BJ (cell line): ENCODE results near the gene SCAPER. TPM values are rescaled to one million over a fixed set of nuclear protein-coding genes. Genes with fewer than 3 reads are reported as not detected.
"Not testable (repeated sequence)": the region's sequence is repeated elsewhere in the genome, so short reads cannot be mapped to it uniquely, and the experiment has no call there.

Experiments used
- CTCF ChIA-PET: fragments of 350-600 bp; formaldehyde crosslinking; extraction: SDS; loops from one replicate; lab custom pipeline; 2021; ENCODE audit warnings: antibody characterized with exemption, inconsistent platforms; lab: Yijun Ruan, JAX
- POLR2A ChIA-PET: fragments of 300-600 bp; sonication (Branson Sonifier 250); formaldehyde crosslinking; extraction: SDS; loops from one replicate; lab custom pipeline; 2021; ENCODE audit warnings: antibody characterized with exemption; lab: Charles Lee
- DNase-seq: peaks from one replicate; pipeline ENCODE4 v3.0.0-alpha.2; 2011; ENCODE audit warnings: low read depth
- H3K27me3 ChIP-seq: 2 replicates; pipeline ENCODE4 v1.6.0; 2011; ENCODE audit warnings: low read length; ENCODE audit not compliant: control insufficient read depth, insufficient read depth
- H3K36me3 ChIP-seq: 2 replicates; pipeline ENCODE4 v1.5.1; 2011; ENCODE audit warnings: low read length; ENCODE audit not compliant: control insufficient read depth, insufficient read depth
- H3K4me3 ChIP-seq: 2 replicates; pipeline ENCODE4 v1.5.1; 2011; ENCODE audit warnings: low read depth, mild to moderate bottlenecking, control low read depth, low read length
- polyA plus RNA-seq: library from polyadenylated mRNA; depleted of rRNA; stranded (reverse); fragments of >200 nt; gene quantifications from 2 replicates; pipeline ENCODE4 v1.2.3, GENCODE V29; 2011
- TF ChIP-seq, protein P1 (sequence below): IDR thresholded peaks from 2 replicates; pipeline ENCODE4 v1.5.1; 2011; ENCODE audit warnings: low read depth, mild to moderate bottlenecking, control low read depth, inconsistent platforms, low read length, moderate library complexity; ENCODE audit not compliant: insufficient read depth

Gene SCAPER
- polyA plus RNA-seq, 1 experiment = 2.3 TPM

DNA sequence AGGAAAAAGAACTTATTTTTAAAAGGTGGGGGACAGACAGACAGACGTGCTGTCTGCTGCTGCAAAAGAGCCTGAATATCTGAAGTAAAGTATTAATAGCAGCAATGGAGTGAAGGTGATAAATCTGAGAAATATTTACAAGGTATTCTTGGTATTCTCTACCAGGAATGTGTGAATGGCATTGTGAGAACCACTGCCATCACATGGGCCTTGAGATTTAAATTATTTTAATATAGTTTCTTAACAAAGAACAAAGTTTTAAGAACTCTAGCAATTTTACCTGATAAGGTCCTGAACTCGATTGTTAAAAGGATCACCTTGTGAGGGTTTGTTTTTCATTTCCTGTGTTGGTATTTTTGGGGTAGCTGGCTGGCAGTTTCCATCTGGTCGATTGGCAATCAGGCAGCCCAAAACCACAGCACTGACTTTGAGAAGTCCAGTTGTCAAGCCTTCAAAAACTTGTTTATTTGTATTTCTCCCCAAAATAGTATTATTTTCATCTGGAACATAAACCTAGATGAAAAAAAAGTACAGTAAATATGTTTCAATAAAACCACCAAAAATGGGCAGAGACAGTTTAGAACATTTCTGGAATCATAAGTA lies 471.2 kb downstream of the SCAPER start:
- peak; percentile 24 for DNase-seq
- H3K4me3 ChIP-seq = no peak overlapping the region
- TF ChIP-seq, protein P1, sequence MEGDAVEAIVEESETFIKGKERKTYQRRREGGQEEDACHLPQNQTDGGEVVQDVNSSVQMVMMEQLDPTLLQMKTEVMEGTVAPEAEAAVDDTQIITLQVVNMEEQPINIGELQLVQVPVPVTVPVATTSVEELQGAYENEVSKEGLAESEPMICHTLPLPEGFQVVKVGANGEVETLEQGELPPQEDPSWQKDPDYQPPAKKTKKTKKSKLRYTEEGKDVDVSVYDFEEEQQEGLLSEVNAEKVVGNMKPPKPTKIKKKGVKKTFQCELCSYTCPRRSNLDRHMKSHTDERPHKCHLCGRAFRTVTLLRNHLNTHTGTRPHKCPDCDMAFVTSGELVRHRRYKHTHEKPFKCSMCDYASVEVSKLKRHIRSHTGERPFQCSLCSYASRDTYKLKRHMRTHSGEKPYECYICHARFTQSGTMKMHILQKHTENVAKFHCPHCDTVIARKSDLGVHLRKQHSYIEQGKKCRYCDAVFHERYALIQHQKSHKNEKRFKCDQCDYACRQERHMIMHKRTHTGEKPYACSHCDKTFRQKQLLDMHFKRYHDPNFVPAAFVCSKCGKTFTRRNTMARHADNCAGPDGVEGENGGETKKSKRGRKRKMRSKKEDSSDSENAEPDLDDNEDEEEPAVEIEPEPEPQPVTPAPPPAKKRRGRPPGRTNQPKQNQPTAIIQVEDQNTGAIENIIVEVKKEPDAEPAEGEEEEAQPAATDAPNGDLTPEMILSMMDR = no peak
- no peaks in the 10 kb centered on the region for H3K36me3 ChIP-seq
- no peaks in the 10 kb centered on the region for H3K27me3 ChIP-seq
- ChIA-PET POLR2A (no interaction called here), CTCF (no interaction called here)

DNA sequence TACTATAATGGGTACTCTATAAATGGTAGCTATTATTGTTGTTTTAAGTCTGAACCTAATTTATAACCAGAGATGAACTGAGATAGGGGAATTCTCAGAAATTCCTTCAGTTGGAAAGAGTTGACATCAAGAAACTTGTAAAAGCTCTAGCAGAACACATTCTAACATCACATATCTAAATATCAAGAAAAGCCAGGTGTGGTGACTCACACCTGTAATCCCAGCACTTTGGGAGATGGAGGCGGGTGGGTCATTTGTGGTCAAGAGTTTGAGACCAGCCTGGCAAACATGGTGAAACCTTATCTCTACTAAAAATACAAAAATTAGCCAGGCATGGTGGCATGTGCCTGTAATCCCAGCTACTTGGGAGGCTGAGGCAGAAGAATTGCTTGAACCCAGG lies 472.1 kb downstream of the SCAPER start:
- H3K4me3 ChIP-seq, DNase-seq, H3K27me3 ChIP-seq, POLR2A ChIA-PET, H3K36me3 ChIP-seq, CTCF ChIA-PET: not testable (repeated sequence)

DNA sequence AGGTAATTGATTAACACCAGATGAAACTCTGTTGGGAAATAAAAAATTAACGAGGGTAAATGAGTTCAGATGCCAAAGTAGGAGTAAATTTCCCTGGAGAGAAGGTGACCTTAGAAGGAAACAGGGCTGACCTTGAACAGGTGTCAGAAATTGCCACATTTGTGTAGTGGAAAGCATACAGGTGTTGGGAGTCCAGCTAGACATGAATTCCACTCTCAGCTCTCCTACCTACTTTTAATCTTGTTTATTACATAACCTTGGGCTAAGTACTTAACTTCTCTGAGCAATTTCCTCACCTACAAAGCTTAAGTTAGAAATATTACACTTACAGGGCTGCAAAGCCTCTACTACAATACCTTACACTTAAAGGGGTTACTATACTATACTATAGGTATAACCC lies 472.5 kb downstream of the SCAPER start:
- TF ChIP-seq, protein P1 = no peak
- no peaks in the 10 kb centered on the region for H3K36me3 ChIP-seq
- no peaks in the 10 kb centered on the region for H3K27me3 ChIP-seq
- CTCF ChIA-PET = no interaction called here
- POLR2A ChIA-PET = no interaction called here
- no peak overlapping the region for H3K4me3 ChIP-seq
- no peak for DNase-seq

DNA sequence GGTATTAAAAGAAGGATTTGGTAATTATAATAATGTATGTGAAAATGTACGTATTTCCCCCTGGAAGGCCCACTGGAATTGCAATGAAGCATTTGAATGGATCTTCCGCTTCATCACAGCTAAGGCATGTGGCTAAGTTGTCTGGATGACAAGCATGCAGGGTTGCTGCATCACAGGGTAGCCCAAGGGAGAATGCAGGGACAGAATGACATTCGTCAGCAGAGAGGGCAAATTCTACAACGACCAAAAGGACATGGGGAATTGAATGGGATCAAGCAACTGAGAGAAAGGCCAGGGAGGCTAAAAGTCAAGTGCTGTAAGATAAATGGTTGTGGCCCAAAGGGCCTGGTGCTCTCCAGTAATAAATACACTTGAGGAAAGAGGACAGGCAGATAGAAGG lies 473.2 kb downstream of the SCAPER start:
- DNase-seq = no peak
- Histone ChIP-seq H3K4me3 (no peak overlapping the region), H3K27me3 (no peaks in the 10 kb centered on the region), H3K36me3 (no peaks in the 10 kb centered on the region)
- TF ChIP-seq, protein P1 = no peak
- CTCF ChIA-PET = no interaction called here
- POLR2A ChIA-PET = no interaction called here

DNA sequence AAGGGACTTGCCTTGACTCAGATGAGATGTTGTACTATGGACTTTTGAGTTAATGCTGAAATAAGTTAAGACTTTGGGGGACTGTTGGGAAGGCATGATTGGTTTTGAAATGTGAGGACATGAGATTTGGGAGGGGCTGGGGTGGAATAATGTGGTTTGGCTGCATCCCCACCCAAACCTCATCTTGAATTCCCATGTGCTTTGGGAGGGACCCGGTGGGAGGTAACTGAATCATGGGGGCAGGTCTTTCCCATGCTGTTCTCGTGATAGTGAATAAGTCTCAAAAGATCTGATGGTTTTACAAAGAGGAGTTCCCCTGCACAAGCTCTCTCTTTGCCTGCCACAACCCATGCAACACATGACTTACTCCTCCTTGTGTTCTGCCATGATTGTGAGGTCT lies 474.4 kb downstream of the SCAPER start:
- H3K27me3 ChIP-seq, H3K4me3 ChIP-seq, H3K36me3 ChIP-seq, DNase-seq, POLR2A ChIA-PET, CTCF ChIA-PET: not testable (repeated sequence)

DNA sequence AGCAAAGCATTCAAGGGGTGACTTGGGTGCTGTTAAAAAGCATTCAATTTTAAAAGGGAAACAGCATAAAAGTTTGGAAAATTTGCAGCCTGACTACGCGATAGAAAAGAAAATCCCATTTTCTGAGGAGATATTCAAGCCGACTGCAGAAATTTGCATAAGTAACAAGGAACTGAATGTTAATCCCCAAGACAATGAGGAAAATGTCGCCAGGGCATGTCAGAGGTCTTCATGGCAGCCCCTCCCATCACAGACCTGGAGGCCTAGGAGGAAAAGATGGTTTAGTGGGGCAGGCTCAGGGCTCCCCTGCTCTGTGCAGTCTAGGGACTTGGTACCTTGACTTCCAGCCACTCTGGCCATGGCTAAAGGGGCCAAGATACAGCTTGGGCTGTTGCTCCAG lies 475.5 kb downstream of the SCAPER start:
- no peak overlapping the region for H3K4me3 ChIP-seq
- ChIA-PET POLR2A (no interaction called here), CTCF (no interaction called here)
- TF ChIP-seq, protein P1 = no peak
- DNase-seq = no peak
- H3K36me3 ChIP-seq = no peaks in the 10 kb centered on the region
- H3K27me3 ChIP-seq = no peaks in the 10 kb centered on the region
